Immature natural killer cell (primary cell): ENCODE results near the gene INHBC. TPM values are rescaled to one million over a fixed set of nuclear protein-coding genes. Genes with fewer than 3 reads are reported as not detected.
"Not testable (repeated sequence)": the region's sequence is repeated elsewhere in the genome, so short reads cannot be mapped to it uniquely, and the experiment has no call there.

Experiments used
- DNase-seq, 3 donors: peaks; one replicate each; pipeline ENCODE4 v3.0.0; 2022; ENCODE audit warnings: mixed read lengths in 1 of 3
- H3K27ac Mint-ChIP-seq, 6 donors: one replicate each; pipeline ENCODE4 v1.8.0; 2020; ENCODE audit warnings: mixed read lengths in 6 of 6, mild to moderate bottlenecking in 5 of 6, inconsistent platforms in 4 of 6, moderate library complexity in 3 of 6
- H3K27me3 Mint-ChIP-seq, 3 donors: one replicate each; pipeline ENCODE4 v1.8.0; 2020 to 2021; ENCODE audit warnings: low read depth in 3 of 3, mild to moderate bottlenecking in 3 of 3, mixed read lengths in 3 of 3, moderate library complexity in 3 of 3, inconsistent platforms in 1 of 3
- H3K36me3 Mint-ChIP-seq, 3 donors: one replicate each; pipeline ENCODE4 v1.8.0; 2020; ENCODE audit warnings: mixed read lengths in 3 of 3, inconsistent platforms in 2 of 3, mild to moderate bottlenecking in 2 of 3
- H3K4me1 Mint-ChIP-seq, 2 donors: one replicate each; pipeline ENCODE4 v1.8.0; 2020; ENCODE audit warnings: inconsistent platforms in 2 of 2, mild to moderate bottlenecking in 2 of 2, mixed read lengths in 2 of 2, moderate library complexity in 1 of 2
- H3K4me3 Mint-ChIP-seq, 5 donors: one replicate each; pipeline ENCODE4 v1.8.0; 2020; ENCODE audit warnings: mild to moderate bottlenecking in 5 of 5, mixed read lengths in 5 of 5, inconsistent platforms in 3 of 5, moderate library complexity in 3 of 5
- H3K9me3 Mint-ChIP-seq, 6 donors: one replicate each; pipeline ENCODE4 v1.8.0; 2020; ENCODE audit warnings: mild to moderate bottlenecking in 6 of 6, mixed read lengths in 6 of 6, inconsistent platforms in 4 of 6, moderate library complexity in 3 of 6
- polyA plus RNA-seq, 3 donors: library from polyadenylated mRNA; unstranded; fragments of 300-500 nt; fragmentation: Illumina TruSeq; gene quantifications; one replicate each; pipeline ENCODE4 v1.2.3, GENCODE V29; 2021

Gene INHBC
- polyA plus RNA-seq, 3 donors from 2014 or later, result 0.15 TPM; not detected in 2

DNA sequence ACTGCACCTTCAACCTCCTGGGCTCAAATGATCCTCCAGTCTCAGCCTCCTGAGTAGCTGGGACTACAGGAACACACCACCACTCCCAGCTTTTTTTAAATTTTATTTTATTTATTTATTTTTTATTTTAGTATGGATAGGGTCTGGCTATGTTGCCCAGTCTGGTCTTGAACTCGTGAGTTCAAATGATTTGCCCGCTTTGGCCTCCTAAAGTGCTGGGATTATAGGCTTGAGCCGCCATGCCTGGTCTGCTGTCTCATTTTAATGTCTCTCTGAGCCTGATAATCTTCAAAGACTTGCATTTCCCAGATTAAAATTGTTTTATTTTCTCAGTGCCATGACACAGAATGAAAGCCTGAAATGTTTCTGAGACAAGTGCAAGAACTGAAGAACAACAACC is 1.2 kb upstream of the INHBC start:
- Mint-ChIP-seq H3K9me3 (no peaks in the 10 kb centered on the region), H3K4me3 (no peak overlapping the region), H3K27me3 (peaks cover 7 to 15% (median 10%) of the 10 kb centered on the region in 3 donors), H3K27ac (no peak overlapping the region), H3K36me3 (no peaks in the 10 kb centered on the region), H3K4me1 (peaks cover 35 to 45% of the 10 kb centered on the region in 2 donors)
- no peak for DNase-seq

DNA sequence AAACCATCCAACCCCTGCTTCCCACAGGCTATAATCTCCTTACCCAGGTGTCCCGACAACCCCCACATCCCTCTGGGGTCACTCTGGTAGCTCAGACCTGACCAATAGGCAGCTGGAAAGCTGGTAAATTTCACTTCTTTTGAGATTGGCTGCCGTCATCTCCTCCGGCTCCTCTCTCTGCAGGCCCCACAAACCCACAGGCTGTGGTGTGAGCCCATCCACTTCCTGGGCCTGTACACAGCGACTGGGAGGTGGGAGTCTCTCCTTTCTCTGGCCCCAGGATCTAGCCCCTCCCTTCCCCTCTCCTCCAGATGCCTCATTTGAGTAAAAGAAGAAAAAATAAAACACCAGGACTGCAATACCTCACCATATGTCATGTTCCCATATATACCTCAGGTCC is 709 bp downstream of the INHBC start:
- DNase-seq, result peak; percentile 35 to 46 (median 44)
- H3K27me3 Mint-ChIP-seq, result peaks cover 5 to 10% (median 6%) of the 10 kb centered on the region in 3 donors
- H3K9me3 Mint-ChIP-seq, result no peaks in the 10 kb centered on the region
- H3K4me3 Mint-ChIP-seq, result peak overlapping the region; percentile 65 to 78 (median 72)
- H3K36me3 Mint-ChIP-seq, result no peaks in the 10 kb centered on the region
- H3K4me1 Mint-ChIP-seq, result peaks cover 23 to 29% of the 10 kb centered on the region in 2 donors
- H3K27ac Mint-ChIP-seq, result peak overlapping the region; percentile 81 to 93 (median 90)

DNA sequence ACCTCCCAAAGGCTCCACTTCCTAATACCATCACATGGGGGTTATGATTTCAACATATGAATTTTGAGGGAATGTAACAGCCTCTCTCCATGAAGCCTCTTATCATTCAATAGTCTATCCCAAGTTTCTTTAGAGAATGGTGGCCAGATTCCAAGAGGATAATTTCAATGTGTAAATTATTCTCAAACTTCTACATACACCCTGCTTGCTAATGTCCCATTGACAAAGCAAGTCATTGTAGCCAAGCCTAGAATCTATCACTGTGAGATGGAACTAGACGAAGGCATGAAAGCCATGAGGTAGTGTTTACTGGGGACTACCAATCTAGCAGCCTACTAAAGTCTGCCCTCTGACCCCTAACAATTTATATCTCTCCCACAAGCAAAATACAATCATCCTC is 3.8 kb downstream of the INHBC start:
- Mint-ChIP-seq H3K36me3 (peaks cover 0 to 5% (median 4%) of the 10 kb centered on the region in 3 donors), H3K4me3 (no peak overlapping the region), H3K4me1 (peaks cover 13 to 18% of the 10 kb centered on the region in 2 donors), H3K27ac (no peak overlapping the region), H3K9me3 (peaks cover 0 to 6% (median 4%) of the 10 kb centered on the region in 6 donors), H3K27me3 (peaks cover 4 to 5% (median 4%) of the 10 kb centered on the region in 3 donors)
- no peak for DNase-seq

DNA sequence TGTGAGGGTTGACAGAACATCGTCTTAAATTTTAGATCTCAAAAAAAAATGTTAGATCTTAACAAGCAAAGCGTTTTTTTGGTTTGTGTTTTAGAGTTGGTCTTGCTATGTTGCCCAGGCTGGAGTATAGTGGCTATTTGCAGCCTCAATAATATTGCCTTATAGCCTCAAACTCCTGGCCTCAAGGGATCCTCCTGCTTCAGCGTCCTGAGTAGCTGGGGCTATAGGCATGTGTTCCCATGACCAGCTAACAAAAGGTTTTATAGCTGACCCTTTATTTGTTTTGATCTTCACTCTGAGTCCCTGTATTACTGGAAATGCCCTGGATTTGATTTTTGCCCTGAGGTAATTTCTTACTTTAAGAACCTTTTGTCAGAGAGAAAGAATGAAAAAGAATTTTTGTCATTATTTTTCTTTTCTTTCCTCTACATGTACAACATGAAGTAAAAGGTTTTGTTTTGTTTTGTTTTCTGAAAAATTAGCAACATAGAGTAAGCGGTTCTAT is 5.2 kb downstream of the INHBC start:
- Mint-ChIP-seq H3K4me1 (peaks cover 8 to 9% of the 10 kb centered on the region in 2 donors), H3K27ac (no peak overlapping the region), H3K4me3 (no peak overlapping the region), H3K27me3 (peaks cover 4 to 5% (median 4%) of the 10 kb centered on the region in 3 donors), H3K36me3 (peaks cover 0 to 5% (median 4%) of the 10 kb centered on the region in 3 donors), H3K9me3 (peaks cover 0 to 6% (median 4%) of the 10 kb centered on the region in 6 donors)
- DNase-seq, result no peak

DNA sequence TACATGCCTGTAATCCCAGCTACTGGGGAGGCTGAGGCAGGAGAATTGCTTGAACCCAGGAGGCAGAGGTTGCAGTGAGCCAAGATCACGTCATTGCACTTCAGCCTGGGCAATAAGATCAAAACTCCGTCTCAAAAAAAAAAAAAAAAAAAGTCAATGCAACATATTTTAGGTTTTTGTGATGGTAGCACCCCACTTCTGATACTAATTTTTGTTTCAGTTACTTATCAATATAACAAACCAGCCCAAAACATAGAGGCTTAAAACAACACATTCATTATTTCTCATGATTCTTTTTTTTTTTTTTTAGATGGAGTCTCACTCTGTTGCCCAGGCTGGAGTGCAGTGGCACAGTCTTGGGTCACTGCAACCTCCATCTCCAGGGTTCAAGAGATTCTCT is 6.8 kb downstream of the INHBC start:
- not testable (repeated sequence) for H3K36me3 Mint-ChIP-seq, H3K27me3 Mint-ChIP-seq, H3K4me3 Mint-ChIP-seq, H3K4me1 Mint-ChIP-seq, H3K9me3 Mint-ChIP-seq, H3K27ac Mint-ChIP-seq, DNase-seq

DNA sequence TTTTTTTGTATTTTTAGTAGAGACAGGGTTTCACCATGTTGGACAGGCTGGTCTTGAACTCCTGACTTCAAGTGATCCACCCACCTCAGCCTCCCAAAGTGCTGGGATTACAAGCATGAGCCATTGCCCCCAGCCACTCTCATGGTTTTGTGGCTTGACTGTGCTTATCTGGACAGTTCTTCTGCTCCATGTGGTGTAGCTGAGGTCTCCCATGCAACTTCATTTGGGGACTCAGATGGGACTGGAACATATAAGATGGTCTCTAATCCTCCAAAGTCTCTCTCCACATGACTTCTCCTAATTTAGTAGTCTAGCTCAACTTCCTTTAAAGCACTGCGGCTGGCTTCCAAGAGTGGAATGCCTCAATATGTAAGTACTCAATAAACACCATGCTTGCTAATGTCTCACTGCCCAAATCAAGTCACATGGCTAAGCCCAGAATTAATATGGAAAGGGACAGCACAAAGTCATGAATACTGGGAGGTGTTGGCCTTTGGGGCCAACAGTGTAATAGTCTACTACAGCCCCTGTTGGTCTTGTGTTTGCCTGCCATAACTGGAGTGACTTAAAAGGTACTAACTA is 7.4 kb downstream of the INHBC start:
- no peaks in the 10 kb centered on the region for H3K4me1 Mint-ChIP-seq
- no peak overlapping the region for H3K4me3 Mint-ChIP-seq
- H3K27ac Mint-ChIP-seq, result no peak overlapping the region
- DNase-seq, result no peak
- H3K36me3 Mint-ChIP-seq, result peaks cover 0 to 7% (median 5%) of the 10 kb centered on the region in 3 donors
- peaks cover 0 to 6% (median 4%) of the 10 kb centered on the region in 6 donors for H3K9me3 Mint-ChIP-seq
- peaks cover 2 to 5% (median 4%) of the 10 kb centered on the region in 3 donors for H3K27me3 Mint-ChIP-seq

DNA sequence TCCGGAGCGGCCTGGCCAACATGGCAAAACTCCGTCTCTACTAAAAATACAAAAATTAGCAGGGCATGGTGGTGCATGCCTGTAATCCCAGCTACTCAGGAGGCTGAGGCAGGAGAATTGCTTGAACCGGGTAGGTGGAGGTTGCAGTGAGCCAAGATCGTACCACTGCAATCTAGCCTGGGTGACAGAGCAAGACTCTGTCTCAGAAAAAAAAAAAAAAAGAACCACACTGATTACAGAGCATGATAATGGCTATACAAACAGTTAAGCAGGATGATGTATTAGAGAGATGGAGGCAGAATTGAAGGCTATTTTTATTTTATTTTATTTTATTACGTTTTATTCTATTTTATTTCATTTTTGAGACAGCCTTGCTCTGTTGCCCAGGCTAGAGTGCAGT is 9.8 kb downstream of the INHBC start:
- not testable (repeated sequence) for H3K36me3 Mint-ChIP-seq, H3K27me3 Mint-ChIP-seq, H3K4me1 Mint-ChIP-seq, H3K9me3 Mint-ChIP-seq, DNase-seq, H3K27ac Mint-ChIP-seq, H3K4me3 Mint-ChIP-seq

DNA sequence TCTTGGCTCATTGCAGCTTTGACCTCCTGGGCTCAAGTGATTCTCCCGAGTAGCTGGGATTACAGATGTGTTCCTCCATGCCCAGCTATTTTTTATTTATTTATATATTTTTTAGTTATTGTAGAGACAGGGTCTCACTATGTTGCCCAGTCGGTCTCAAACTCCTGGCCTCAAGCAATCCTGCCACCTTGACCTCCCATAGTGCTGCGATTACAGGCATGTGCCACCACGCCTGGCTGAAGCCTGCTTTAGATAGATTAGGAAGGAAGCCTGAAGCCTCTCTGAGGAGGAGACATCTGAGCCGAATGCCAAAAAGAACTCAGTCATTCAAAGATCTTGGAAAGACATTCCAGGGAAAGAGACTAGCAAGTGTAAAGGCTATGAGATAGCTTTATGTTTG is 10.2 kb downstream of the INHBC start:
- H3K9me3 Mint-ChIP-seq, result peaks cover 0 to 6% (median 4%) of the 10 kb centered on the region in 6 donors
- H3K27ac Mint-ChIP-seq, result no peak overlapping the region
- DNase-seq, result no peak
- peaks cover 2 to 5% (median 4%) of the 10 kb centered on the region in 3 donors for H3K27me3 Mint-ChIP-seq
- H3K36me3 Mint-ChIP-seq, result peaks cover 0 to 7% (median 5%) of the 10 kb centered on the region in 3 donors
- no peaks in the 10 kb centered on the region for H3K4me1 Mint-ChIP-seq
- no peak overlapping the region for H3K4me3 Mint-ChIP-seq

DNA sequence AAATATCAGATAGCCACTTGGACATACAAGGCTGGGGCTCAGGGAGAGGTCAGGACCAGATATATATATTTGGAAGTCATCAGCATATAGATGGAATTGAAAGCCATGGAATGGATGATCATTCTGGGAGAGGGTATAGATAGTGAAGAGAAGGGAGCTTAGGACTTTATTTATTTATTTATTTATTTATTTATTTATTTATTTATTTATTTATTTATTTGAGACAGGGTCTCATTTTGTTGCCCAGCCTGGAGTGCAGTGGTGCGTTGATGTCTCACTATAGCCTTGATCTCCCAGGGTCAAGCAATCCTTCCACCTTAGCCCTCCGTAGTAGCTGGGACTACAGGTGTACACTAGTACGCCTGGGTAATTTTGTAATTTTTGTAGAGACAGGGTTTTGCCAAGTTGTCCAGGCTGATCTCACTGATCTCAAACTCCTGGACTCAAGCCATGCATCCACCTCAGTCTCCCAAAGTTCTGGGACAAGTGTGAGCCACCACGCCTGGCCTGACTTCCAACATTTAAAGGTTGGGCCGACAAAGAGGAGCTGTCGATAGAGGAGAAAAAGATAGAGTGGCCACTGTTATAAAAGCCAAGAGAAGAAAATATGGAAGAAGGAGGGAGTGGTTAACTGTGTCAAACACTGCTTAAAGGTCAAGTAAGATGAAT is 11.8 kb downstream of the INHBC start:
- Mint-ChIP-seq H3K4me1 (no peaks in the 10 kb centered on the region), H3K27ac (no peak overlapping the region), H3K27me3 (peaks cover 2 to 5% (median 2%) of the 10 kb centered on the region in 3 donors), H3K4me3 (no peak overlapping the region), H3K36me3 (peaks cover 0 to 4% (median 0%) of the 10 kb centered on the region in 3 donors), H3K9me3 (peaks cover 0 to 6% (median 4%) of the 10 kb centered on the region in 6 donors)
- DNase-seq, result no peak

DNA sequence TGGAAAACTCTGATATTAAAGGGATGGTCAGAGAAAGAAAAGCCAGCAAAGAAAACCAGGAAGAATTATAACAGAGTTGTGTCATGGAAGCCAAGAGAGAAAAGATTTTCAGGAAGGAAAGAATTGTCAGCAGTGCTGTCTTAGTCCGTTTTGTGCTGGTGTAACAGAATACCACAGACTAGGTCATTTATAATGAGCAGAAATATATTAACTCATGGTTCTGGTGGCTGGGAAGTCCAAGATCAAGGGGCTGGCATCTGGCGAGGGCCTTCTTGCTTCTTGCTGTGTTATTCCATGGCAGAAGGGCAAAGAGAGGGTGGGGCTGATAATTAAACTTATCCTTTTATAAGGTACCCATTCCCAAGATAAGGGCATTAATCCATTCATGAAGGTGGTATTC is 14.1 kb downstream of the INHBC start:
- Mint-ChIP-seq H3K27me3 (peaks cover 0 to 2% (median 0%) of the 10 kb centered on the region in 3 donors), H3K27ac (no peak overlapping the region), H3K36me3 (peaks cover 0 to 4% (median 0%) of the 10 kb centered on the region in 3 donors), H3K9me3 (no peaks in the 10 kb centered on the region), H3K4me1 (no peaks in the 10 kb centered on the region), H3K4me3 (no peak overlapping the region)
- DNase-seq, result no peak

DNA sequence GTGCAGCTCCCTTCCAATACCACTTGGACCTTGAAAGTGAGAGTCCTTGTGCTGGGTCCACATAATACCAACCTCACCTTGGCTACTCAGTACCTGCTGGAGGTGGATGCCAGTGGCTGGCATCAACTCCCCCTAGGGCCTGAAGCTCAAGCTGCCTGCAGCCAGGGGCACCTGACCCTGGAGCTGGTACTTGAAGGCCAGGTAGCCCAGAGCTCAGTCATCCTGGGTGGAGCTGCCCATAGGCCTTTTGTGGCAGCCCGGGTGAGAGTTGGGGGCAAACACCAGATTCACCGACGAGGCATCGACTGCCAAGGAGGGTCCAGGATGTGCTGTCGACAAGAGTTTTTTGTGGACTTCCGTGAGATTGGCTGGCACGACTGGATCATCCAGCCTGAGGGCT is 14.8 kb downstream of the INHBC start:
- no peak overlapping the region for H3K4me3 Mint-ChIP-seq
- no peaks in the 10 kb centered on the region for H3K9me3 Mint-ChIP-seq
- H3K27ac Mint-ChIP-seq, result no peak overlapping the region
- no peaks in the 10 kb centered on the region for H3K4me1 Mint-ChIP-seq
- H3K36me3 Mint-ChIP-seq, result peaks cover 0 to 4% (median 0%) of the 10 kb centered on the region in 3 donors
- H3K27me3 Mint-ChIP-seq, result peaks cover 0 to 2% (median under 1%) of the 10 kb centered on the region in 3 donors
- no peak for DNase-seq

DNA sequence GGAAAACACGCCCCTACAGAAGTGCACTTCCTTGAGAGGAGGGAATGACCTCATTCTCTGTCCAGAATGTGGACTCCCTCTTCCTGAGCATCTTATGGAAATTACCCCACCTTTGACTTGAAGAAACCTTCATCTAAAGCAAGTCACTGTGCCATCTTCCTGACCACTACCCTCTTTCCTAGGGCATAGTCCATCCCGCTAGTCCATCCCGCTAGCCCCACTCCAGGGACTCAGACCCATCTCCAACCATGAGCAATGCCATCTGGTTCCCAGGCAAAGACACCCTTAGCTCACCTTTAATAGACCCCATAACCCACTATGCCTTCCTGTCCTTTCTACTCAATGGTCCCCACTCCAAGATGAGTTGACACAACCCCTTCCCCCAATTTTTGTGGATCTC is 15.5 kb downstream of the INHBC start:
- Mint-ChIP-seq H3K36me3 (peaks cover 0 to 4% (median 0%) of the 10 kb centered on the region in 3 donors), H3K27me3 (peaks cover 0 to 2% (median 2%) of the 10 kb centered on the region in 3 donors), H3K9me3 (no peaks in the 10 kb centered on the region), H3K4me3 (no peak overlapping the region), H3K4me1 (no peaks in the 10 kb centered on the region), H3K27ac (no peak overlapping the region)
- no peak for DNase-seq

DNA sequence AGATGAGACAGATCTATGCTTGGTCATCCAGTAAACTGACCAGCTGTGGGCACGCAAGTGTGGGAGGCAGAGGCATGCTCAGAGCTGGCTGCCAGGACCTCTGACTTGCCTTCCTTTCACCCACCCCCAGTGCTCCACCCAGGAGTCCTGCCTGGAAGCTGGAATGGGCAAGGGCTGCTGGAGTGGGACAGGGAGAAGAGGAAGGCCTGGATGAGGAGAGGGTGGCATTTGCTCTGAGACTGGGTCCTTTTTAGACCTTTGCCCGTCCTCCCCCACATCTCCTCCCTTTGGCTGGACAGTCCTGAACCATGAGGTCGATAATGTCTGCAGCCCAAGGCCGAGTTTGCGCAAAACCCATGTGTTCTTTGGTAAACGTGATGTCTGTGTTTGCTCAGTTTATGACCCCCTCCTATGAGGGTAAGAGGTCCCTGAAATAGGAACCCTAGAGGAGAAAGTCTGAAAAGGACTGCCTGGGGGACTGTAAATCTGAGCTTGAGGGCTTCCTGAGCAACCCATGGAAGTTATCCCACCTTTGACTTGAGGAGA is 16.7 kb downstream of the INHBC start:
- H3K27me3 Mint-ChIP-seq, result peaks cover 0 to 4% (median 2%) of the 10 kb centered on the region in 3 donors
- H3K27ac Mint-ChIP-seq, result no peak overlapping the region
- no peaks in the 10 kb centered on the region for H3K9me3 Mint-ChIP-seq

More for the DNA sequence above, 16.7 kb downstream of the INHBC start:
- Mint-ChIP-seq H3K4me1 (peaks cover 3 to 5% of the 10 kb centered on the region in 2 donors), H3K4me3 (no peak overlapping the region), H3K36me3 (peaks cover 0 to 4% (median 0%) of the 10 kb centered on the region in 3 donors)
- DNase-seq, result no peak
